Measurements from ENCODE around the gene STAB1. TPM values are rescaled to one million over a fixed set of nuclear protein-coding genes. Genes with fewer than 3 reads are reported as not detected.

Gene STAB1
- total RNA-seq, 6 donors from 2014 or later: 42.9 to 259 (median 125) TPM

GRCh38 chr3:52533623-52534280 lies 38.6 kb downstream of the STAB1 start, which contains the start of gene NT5DC2:
TSS of gene NT5DC2 (minus strand) at chr3:52533857. CDS start at chr3:52533737, 120 bp downstream.
- DNase-seq: peak; percentile 80 to 94
- WGBS, 2 donors: 7 to 12% methylated on average over 11 to 12 of the region's 91 CpGs
- ATAC-seq (ENCODE audit: low FRiP score in 2 of 2): peak in 1 of 2 donors; percentile 66

GRCh38 chr3:52534281-52535183 lies 39.4 kb downstream of the STAB1 start:
- H3K4me1 ChIP-seq: peaks cover 56 to 88% (median 70%) of the 10 kb centered on the region in 4 donors
- TF ChIP-seq CTCF (IDR thresholded peaks at IDR 0.05): no peak
- TF ChIP-seq POLR2AphosphoS5 (IDR thresholded peaks at IDR 0.05): no peak
- no peak for TF ChIP-seq POLR2A (IDR thresholded peaks at IDR 0.05)
- TF ChIP-seq EP300 (IDR thresholded peaks at IDR 0.05): no peak
- peak overlapping the region; percentile 12 to 77 (median 69) for H3K4me3 ChIP-seq
- 70 to 87% methylated on average over 39 to 40 of the region's 57 CpGs for WGBS, 2 donors
- no peaks in the 10 kb centered on the region for H3K27me3 ChIP-seq
- no peaks in the 10 kb centered on the region for H3K36me3 ChIP-seq
- peak overlapping the region; percentile 68 to 90 (median 80) for H3K27ac ChIP-seq
- no peaks in the 10 kb centered on the region for H3K9me3 ChIP-seq
- DNase-seq: peak; percentile 25 to 87
- no peak for ATAC-seq (ENCODE audit: low FRiP score in 2 of 2)

More at GRCh38 chr3:52533623-52534280, 38.6 kb downstream of the STAB1 start, which contains the start of gene NT5DC2:
- Histone ChIP-seq H3K4me1 (peaks cover 51 to 87% (median 68%) of the 10 kb centered on the region in 4 donors), H3K9me3 (no peaks in the 10 kb centered on the region), H3K27me3 (no peaks in the 10 kb centered on the region), H3K36me3 (peaks cover 0 to 4% (median 0%) of the 10 kb centered on the region in 4 donors), H3K4me3 (peak within 1 kb of the TSS; percentile 43 to 80 (median 74)), H3K27ac (peak within 1 kb of the TSS; percentile 68 to 90 (median 80))
- TF ChIP-seq CTCF (IDR thresholded peaks at IDR 0.05): peak in 1 of 6 experiments; percentile 13
- no peak for TF ChIP-seq EP300 (IDR thresholded peaks at IDR 0.05)
- TF ChIP-seq POLR2AphosphoS5 (IDR thresholded peaks at IDR 0.05): no peak

- no peaks in the 10 kb centered on the region for H3K36me3 ChIP-seq
- 89 to 91% methylated on average over 19 of the region's 19 CpGs for WGBS, 2 donors
- ATAC-seq (ENCODE audit: low FRiP score in 2 of 2): no peak
Observed at GRCh38 chr3:52535411-52536111, 40.4 kb downstream of the STAB1 start.

More at GRCh38 chr3:52535411-52536111, 40.4 kb downstream of the STAB1 start:
- no peaks in the 10 kb centered on the region for H3K9me3 ChIP-seq
- peak overlapping the region in 3 of 4 donors; percentile 84 to 90 (median 90) for H3K27ac ChIP-seq
- DNase-seq: no peak
- H3K4me1 ChIP-seq: peaks cover 52 to 89% (median 69%) of the 10 kb centered on the region in 4 donors
- TF ChIP-seq CTCF (IDR thresholded peaks at IDR 0.05) (no peak), POLR2AphosphoS5 (IDR thresholded peaks at IDR 0.05) (no peak), EP300 (IDR thresholded peaks at IDR 0.05) (no peak), POLR2A (IDR thresholded peaks at IDR 0.05) (no peak)
- peak overlapping the region in 3 of 4 donors; percentile 74 to 76 (median 75) for H3K4me3 ChIP-seq
- no peaks in the 10 kb centered on the region for H3K27me3 ChIP-seq
